ENCODE measurements around the gene ASIC1.

ASIC1 gene
- total RNA-seq: 0.43 to 4.2 (median 1.2) reads per million in 17 experiments

- peak; percentile 47 to 84 (median 62) for DNase-seq
These were observed at the start of gene ASIC1 for GRCh38 chr12:50057000-50057841. Gene ASIC1, plus strand, starts transcription at chr12:50057596. Its CDS starts 1,171 bp downstream, at chr12:50058767.

GRCh38 chr12:50013361-50014147 is 43.8 kb upstream of the ASIC1 start:
- no peak for DNase-seq

- no peak for DNase-seq
These were observed 43.1 kb upstream of the ASIC1 start for GRCh38 chr12:50014342-50014741.

- peak; percentile 83 to 94 (median 86) for DNase-seq
These were observed 40.6 kb upstream of the ASIC1 start for GRCh38 chr12:50016501-50017475.

- peak; percentile 32 to 77 (median 50) for DNase-seq
These were observed 39.8 kb upstream of the ASIC1 start for GRCh38 chr12:50017641-50018040.

- no peak for DNase-seq
These were observed 39.2 kb upstream of the ASIC1 start for GRCh38 chr12:50018154-50018553.

- DNase-seq: no peak
These were observed 38.4 kb upstream of the ASIC1 start for GRCh38 chr12:50018968-50019367.

GRCh38 chr12:50019524-50019923 is 37.9 kb upstream of the ASIC1 start:
- DNase-seq: no peak

GRCh38 chr12:50021031-50021430 is 36.4 kb upstream of the ASIC1 start:
- DNase-seq: no peak

GRCh38 chr12:50022903-50023302 is 34.5 kb upstream of the ASIC1 start:
- no peak for DNase-seq

- no peak for DNase-seq
These were observed 33.2 kb upstream of the ASIC1 start for GRCh38 chr12:50024227-50024626.

GRCh38 chr12:50024805-50025186 is 32.6 kb upstream of the ASIC1 start:
- DNase-seq: peak in 2 of 4 experiments; percentile 17 to 30

GRCh38 chr12:50025187-50026059 is 32.0 kb upstream of the ASIC1 start, which contains the start of gene RACGAP1:
Gene RACGAP1, minus strand, starts transcription at chr12:50025494. Its CDS starts 8,779 bp downstream, at chr12:50016715.
- DNase-seq: peak; percentile 98 to 100 (median 100)

GRCh38 chr12:50026691-50027090 is 30.7 kb upstream of the ASIC1 start:
- DNase-seq: no peak

GRCh38 chr12:50030449-50030848 is 26.9 kb upstream of the ASIC1 start:
- peak in 1 of 4 experiments; percentile 28 for DNase-seq

- peak in 1 of 4 experiments; percentile 33 for DNase-seq
These were observed 24.9 kb upstream of the ASIC1 start for GRCh38 chr12:50032515-50032853.

GRCh38 chr12:50032854-50033581 is 24.4 kb upstream of the ASIC1 start:
- DNase-seq: peak; percentile 73 to 91 (median 86)

- DNase-seq: peak in 2 of 4 experiments; percentile 34 to 52
These were observed 19.1 kb upstream of the ASIC1 start for GRCh38 chr12:50038336-50038735.

- peak; percentile 88 to 95 (median 93) for DNase-seq
These were observed 18.1 kb upstream of the ASIC1 start for GRCh38 chr12:50039151-50039835.

GRCh38 chr12:50040657-50041056 is 16.7 kb upstream of the ASIC1 start:
- no peak for DNase-seq
